HG03025 (cell line): ENCODE data around the gene TIMM17B.

Experiments used
- ATAC-seq: cut with Tn5 transposase; IDR thresholded peaks from one replicate; pipeline ENCODE4 v1.9.1; 2021; ENCODE audit warnings: mild to moderate bottlenecking, moderate library complexity; ENCODE audit not compliant: unreplicated experiment, low FRiP score

The TIMM17B gene

DNA sequence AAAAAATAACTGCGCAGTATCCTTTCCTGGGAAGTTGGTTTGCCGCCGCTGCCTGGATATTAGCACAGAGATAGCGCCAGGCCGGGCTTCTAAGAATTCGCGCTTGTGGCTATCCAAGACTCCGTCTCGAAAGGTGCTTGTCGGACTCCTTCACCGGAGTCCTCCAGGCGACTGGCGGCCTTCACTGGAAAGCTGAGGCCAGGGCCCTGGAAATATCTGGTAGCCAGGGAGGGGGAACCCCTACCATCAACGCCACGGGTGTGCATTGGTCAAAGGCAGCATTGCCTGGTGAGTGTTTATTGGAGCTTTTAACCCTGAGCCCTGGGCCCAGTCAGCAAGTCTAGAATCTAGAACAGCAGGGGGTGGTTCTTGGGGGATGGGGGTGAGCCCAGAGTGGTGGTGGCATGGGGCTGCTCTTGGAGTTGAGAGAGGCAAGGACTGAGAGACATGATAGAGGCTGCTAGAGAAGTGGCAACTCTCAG lies 21.8 kb upstream of the TIMM17B start:
- ATAC-seq: no peak

DNA sequence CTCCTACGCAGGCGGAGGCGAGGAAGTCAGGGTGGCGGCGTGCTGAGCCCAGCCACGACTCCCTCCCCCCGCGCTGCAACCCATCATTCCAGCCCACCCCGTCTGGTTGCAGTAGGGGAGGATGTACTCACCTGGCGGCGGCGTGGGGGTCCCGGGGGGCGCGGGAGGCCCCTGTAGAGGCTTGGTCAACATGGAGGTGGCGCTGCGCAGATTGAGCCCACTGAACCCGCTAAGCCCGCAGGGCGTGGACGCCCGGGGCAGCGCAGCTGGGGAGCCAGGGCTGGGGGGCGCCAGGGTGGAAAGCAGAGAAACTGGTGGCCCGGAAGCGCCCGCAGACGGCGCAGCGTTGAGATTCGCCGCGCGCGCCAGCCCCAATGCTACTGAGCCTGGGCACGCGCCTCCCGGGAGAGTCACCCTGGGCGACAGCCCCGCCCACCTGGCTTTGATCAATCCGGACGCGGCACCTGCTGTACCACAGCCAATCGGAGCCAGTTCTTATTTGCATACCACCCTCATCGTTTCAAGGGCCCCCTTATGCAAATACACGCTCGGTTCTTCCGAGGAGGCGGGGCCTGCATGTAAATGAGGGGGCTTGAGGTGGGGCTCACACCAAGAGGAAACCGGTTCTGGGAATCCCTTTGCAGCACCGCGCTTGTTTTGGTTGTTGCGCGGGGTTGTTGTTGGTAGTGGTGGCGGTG lies 21.2 kb upstream of the TIMM17B start, which contains the start of gene PIM2:
PIM2 (minus strand) TSS at position 382 of the 698 bp plus-strand sequence; CDS start at position 192, 190 bp downstream.
- peak; percentile 58 for ATAC-seq

DNA sequence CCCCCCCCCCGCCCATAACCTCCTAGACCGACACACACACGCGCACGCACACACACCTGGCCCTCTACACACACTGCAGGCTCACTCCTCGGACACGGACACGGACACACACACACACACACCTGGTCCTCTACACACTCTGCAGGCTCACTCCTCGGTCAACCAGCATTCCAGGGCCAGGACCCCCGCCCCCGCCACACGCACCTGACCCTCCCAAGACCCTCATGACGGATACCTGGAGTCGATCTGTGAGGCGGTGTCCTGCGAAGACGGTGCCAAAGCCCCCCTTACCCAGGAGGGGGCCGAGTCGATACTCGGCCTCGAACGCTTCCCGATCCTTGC lies 20.7 kb upstream of the TIMM17B start:
- ATAC-seq: no peak

DNA sequence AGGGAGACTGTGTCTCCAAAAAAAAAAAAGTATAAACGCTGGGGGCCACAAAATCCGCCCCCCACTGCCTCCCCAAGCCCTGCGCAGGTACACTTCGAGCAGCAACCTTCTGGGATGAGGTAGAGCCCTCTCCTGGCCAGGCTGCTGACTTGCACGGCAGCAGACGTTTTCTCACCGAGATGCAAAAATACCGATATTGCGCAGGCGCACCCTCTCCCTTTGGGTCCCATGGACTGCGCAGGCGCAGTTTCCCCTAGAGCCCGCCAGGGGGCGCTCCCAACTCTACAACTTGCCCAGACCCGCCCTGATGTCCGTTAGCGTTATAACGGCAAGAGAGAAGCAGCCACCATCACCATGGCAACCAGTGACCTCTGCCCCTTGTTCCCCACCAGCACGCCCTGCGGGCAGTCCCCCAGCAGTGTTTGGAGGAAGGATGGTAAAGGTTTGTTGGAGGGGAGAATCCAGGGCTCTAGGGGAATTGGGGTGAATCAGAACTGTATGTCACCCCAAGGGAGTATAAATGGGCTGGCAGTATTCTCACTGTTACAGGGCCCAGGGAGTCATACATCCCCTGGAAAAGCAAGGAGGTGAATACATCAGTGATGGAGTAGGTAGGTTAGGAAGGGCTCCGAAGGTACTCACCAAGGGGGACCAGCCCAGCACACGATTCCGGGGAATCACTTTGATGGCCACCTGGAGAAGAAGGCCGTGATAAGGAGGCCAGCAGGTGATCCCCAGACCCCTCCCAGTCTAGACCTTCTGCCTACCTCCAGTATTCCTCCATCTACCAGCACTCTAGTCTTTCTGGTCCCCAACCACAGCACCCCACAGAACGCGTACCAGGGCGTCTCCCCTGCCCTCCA lies 19.8 kb upstream of the TIMM17B start:
- ATAC-seq: no peak

DNA sequence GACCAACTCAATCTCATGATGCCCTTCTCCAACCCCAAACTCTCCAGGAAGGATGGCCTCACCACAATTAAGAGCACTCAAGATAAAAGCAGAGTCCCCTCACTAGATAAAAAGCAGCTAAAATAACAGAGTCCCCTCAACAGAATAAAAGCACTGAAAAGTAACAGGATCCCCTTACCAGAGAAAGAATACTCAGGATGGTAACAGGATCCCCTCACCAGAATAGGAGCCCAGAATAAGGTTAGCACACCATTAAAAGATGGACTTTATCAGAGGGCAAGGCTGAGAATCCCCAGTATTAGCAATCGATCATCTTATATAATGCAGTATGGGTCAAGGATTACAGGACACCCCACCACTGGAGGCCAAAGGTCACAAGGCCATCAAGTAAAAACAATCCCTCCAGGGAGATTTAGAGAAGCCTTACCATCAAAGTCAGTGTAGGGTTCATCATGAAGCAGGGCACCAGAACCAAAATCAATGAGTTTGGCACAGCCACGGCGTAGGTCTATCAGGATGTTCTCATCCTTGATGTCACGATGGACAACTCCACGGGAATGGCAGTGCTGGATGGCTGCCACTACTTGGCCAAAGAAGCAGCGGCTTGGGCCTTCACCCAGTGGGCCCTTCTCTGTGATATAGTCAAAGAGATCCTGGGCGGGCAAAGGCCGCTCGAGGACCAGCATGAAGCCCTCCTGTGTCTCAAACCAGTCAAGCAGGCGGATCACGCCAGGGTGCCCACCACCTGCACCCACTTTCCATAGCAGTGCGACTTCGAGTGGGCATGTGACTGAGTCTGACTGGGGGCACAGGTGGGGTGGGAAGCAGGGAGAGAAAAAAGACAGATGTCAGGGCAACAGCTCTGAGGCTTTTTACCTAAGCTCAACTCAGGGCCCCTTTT lies 17.3 kb upstream of the TIMM17B start:
- ATAC-seq: no peak

DNA sequence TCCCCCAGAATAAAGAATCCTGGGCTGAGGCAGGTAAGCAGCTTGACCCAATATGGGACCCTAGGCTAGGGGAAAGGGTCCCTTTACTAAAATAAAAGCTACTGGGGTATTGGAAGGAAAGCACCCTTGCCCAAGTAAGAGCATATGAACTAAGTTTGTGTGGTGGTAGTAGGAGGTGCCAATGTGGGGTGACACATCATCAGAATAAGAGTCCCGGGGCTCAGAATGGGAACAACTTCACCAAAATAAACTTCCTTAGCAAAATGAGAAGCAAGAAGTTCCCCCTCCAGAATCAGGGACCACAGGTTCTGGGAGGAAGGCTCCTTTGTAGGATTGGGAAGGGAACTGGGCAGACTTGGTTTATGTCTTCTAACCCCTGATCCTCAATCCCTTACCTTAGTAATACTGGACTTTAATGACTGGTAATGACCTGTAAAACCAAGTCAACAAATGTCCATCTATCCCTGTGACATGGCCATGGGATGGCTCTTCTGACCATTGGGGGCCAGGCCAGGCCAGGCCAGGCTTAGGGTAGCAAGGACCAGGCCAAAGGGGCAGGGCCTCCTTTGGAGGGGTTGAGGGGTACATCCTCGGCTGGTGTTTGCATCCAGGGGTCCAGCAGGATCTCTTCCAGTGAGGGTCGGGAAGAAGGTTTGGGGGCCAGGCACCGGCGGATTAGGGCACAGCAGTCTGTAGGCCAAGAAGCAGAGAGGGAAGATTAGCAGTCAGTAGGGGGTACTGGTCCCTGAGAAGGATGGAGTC lies 16.2 kb upstream of the TIMM17B start:
- ATAC-seq: no peak

DNA sequence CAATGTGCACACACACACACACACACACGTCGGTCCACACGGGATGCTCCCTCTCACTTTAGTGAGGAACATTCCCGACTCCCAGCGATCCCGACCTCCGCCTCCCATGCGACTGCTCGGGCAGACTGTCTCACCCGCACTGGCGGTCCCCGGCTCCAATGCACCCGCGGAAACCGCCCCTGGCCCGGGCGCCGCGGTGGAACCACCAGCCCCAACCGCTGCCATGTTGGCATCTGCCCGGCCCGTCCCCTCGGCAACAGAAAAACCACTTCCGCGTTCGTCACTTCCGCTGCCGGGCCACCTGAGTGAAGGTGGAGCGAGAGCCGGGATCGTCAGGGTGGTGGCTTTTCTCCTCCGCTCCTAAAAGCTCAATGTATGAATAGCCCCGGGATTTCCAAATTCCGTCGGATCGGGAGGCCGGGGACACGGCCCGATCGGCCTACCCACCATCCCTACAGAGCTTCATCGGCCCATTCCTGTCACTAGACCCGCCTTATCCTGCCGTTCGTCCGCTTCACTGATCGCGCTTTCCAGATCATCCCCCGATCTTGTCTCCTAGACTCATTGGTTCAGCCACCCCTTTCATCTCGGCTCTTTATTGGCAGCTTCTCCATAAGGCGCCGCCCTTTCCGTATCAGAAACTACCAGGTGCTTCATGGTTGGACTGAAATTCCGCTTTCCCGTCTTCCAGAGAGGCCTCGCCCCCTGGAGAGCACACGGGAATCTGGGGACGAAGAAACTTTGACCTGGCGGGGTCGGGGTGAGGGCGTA lies 14.0 kb upstream of the TIMM17B start, which contains the start of gene SLC35A2:
SLC35A2 (minus strand) TSS at position 235 of the 771 bp plus-strand sequence; CDS start at position 225, 10 bp downstream.
- ATAC-seq: peak; percentile 73

DNA sequence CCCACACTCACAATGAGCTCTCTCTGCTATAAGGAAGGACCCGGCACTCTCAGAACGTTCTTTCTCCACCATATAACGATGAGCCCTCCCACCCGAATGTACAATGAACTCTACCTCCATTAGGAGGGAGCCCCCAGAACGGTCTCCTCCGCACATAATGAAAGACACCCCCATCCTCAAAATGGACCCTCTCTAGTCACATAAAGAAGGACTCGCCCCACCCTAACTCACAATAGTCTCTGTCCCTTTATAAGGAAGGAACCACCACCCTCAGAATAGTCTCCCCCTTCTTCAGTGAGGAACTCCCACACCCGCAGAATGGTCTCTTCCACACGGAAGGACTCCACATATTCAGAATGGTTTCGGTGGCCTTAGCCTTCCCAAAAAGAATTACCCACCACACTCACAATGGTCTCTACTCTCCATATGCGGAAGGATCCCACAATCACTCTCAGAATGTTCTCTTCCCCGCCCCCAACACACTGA lies 13.4 kb upstream of the TIMM17B start:
- no peak for ATAC-seq

DNA sequence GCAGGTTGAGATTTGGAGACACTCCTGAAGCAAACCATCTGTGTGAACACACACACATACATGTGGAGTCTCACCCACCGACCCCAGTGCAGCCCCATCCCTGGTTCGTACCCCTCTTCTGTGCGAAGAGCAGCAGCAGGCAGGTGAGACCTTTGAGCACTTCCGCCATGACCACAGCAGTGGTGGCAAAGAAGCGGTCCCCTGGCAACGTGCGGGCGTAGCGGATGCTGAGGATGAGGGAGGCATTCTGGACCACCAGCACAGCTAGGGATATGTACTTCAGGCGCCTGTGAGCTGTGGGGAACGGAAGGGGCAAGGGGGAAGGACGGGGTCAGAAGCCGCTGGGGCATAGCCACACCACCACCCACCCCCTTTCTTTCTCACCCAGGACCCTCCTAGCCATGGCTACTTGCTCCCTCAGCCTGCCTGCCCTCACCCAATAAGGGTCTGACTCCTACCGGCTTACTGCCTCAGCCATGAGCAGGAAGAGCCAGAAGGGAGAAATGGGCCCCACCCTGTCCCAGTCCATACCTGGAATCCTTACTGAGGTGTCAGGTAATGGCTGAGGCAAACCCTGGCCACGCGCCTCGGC lies 12.2 kb upstream of the TIMM17B start:
- no peak for ATAC-seq

DNA sequence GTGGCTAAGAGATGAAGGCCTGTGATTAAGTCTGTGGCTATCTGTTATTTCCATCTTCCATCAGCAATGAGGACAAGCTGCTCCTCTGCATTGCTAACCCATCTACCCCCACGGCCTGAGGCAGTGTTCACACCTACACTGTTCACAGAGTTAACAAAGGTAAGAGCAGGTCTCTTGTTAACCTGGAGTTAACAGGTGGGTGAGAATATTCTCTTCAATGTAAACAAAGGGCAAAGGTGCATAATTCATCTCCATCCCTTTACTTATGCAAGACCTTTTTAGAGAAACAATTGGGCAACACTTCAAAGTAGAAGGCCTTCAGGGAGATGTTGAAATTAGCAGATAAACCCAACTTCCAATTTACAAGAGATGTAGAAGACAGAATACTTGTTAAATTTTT lies 11.0 kb upstream of the TIMM17B start:
- ATAC-seq: no peak

DNA sequence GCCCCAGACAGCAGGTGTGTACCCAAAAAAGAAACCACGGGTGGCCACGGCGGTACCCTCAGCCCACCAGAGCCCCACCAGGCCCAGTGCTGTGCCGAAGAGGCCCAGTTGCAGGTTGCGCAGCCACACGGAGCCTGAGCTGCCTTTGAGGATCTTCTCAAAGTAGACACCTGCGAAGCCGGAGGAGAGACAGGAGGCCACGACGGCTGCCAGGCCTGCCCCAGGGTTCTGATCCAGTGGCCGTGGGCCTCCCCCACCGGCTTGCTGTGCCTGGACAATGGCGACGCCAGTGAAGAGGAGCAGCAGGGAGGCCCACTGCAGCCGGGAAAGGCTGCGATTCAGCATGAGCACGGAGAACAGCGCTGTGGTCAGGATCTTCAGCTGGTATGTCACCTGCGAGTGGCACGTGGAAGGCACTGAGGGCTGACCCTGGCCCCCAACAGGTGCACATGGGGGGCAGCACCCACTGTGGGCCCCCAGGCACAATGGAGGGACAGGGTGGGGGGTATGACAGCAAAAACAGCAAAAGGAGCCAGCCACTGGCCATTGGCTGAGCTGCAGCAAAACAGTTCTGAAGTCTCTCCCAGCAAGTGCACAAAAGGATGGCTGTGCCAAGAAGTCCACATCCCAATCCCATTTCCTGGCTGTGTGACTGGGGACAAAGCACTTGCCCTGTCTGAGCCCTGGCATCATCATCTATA lies 7.7 kb upstream of the TIMM17B start:
- no peak for ATAC-seq

DNA sequence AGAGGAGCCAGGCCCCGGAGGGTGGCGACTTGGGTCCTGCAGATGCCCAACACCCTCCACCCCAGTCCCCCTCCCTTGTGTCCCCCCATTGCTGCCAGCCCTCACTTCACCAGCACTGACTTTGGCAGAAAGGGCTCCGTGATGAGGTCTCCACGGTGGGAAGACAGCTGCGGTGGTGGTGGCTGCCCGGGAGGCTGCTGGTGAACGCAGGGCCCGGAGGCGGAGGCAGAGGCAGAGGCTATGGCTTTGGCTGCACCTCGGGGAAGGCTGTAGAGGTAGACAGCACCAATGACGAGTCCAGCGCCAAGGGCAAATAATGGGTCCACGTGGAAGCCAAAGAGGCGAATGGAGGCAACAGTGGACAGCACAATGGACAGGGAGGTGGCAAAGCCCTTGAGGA lies 7.1 kb upstream of the TIMM17B start:
- ATAC-seq: no peak

DNA sequence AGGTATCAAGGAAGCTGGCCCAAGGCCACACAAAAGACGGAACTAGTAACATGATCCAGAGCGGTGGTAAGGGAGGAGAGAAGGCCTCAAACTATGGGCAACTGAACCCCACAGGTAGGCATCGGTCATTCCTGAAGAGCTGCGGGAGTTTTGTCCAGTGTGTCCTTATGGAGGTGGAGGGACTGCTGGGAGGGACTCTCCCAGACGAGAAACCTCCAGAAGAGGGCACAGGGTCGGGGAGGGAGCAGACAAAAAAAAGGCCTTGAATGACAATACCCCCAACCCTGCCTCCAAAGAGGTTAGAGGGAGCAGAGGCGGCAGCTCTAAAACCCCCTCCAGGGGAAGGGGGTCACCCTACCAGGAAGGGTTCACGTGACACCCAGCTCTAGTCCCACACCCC lies 6.6 kb upstream of the TIMM17B start:
- ATAC-seq: no peak

DNA sequence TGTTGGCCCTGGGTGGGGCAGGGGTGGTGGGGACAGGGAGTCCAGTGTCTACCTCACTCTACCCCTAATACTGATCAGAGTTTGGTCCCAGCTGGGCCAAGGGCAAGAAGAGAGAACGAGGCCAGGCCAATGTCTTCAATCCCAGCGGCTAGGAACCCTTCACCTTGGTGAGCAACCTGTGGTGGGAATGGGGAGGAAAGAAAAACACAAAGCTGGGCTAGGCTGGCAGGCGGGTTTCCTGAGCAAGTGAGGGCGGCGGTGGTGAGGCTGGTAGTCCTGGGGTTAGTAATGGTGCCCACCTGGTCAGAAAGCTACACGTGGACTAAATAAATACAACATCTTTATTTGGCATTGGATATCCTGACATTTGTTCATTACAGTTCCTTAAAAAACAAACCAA lies 5.7 kb upstream of the TIMM17B start:
- no peak for ATAC-seq

DNA sequence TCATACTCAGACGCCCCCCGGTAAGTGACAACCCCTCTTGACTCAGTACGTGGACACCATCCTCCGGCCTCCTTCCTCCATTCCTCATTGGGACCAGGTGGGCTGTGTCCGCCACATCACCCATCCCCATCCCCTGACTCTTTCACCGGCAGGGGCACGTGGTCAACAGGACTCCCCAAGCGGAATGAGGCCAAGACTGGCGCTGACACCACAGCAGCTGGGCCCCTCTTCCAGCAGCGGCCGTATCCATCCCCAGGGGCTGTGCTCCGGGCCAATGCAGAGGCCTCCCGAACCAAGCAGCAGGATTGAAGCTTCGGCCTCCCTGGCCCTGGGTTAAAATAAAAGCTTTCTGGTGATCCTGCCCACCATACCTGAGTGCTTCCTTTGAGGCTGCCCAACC lies 5.2 kb upstream of the TIMM17B start:
- no peak for ATAC-seq

DNA sequence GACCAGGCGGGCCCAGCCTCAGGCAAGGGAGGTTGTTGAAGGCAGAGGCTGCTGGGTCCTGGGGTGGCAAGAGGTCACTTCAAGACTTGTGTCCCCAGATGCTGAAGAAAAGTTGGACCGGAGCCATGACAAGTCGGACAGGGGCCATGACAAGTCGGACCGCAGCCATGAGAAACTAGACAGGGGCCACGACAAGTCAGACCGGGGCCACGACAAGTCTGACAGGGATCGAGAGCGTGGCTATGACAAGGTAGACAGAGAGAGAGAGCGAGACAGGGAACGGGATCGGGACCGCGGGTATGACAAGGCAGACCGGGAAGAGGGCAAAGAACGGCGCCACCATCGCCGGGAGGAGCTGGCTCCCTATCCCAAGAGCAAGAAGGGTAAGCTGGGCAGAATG lies 4.6 kb upstream of the TIMM17B start:
- no peak for ATAC-seq

DNA sequence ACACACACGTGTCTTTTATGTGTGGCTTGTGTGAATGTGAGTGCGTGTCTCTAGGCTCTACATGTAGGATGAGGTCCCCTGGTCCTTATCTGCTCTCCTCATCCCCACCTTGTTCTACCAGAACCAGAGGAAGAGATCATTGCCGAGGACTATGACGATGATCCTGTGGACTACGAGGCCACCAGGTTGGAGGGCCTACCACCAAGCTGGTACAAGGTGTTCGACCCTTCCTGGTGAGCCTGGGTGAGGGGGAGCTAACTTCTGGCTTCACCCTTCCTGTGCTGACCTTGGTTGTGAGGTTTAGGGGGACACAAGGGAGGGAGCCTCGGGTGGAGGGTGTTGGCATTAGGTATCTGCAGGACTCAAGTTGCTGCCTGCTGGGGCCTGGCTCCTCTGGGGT lies 3.5 kb upstream of the TIMM17B start:
- no peak for ATAC-seq

DNA sequence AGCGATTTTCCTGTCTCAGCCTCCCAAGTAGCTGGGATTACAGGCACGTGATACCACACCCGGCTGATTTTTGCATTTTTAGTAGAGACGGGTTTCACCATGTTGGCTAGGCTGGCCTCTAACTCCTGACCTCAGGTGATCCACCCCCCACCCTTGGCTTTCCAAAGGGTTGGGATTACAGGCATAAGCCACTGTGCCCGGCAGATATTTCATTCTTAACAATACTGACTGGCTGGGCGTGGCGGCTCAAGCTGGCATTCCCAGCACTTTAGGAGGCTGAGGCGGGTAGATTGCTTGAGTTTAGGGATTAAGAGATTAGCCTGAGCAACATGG lies 1.5 kb upstream of the TIMM17B start:
- no peak for ATAC-seq
